HPDE6-E6E7 (cell line): ENCODE results near the gene ELFN2.

Source experiments
- DNase-seq: peaks from one replicate; pipeline ENCODE4 v3.0.0; 2011; ENCODE audit warnings: missing footprints; ENCODE audit errors: extremely low spot score

The ELFN2 gene

DNA sequence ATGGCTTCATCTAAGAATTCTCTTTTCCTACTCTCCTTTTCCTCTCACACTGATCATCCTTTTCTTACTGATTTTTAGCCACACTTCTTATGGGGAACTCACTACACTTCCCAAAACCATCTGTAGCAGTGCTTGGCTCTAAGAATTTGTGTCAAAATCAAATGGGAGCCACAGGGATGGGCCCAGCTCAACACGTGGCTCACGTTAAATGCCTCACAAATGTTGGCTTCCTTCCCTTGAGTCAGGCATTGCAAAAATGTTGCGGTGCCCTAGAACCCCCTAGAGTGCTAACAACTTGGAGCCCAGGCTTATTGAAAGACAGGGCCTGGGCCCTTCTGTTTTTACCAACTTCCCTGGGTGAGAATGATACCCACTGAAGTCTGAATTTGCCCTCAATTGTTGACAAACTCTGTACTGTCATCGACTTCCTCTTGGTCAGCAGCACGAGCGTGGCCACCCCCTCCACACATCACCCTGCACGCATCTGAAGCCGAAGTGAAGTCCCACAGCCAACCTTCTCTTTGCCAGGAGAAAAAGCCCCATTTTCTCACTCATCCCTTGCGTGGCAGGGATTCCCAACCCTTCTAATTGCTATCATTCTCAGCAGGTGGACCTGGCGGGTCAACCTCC is 69.7 kb downstream of the ELFN2 start:
- no peak for DNase-seq

DNA sequence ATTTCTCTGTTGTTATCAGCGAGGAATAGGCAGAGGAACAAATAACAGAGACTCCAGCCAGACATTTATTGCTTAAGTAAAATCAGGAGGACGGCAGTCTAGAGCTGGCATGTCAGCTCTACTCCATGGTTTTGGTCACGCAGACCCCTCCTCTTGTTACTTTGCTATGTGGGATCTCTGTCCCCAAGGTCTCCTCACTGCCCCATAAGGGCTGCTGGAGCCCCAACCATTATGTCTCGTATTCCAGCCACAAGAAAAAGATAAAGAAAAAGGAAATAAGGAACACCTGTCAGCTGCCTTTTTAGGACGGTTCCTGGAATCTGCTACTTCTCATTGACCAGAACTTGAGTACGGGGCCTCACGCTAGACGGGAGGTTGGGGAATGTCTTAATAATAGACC is 70.4 kb downstream of the ELFN2 start:
- DNase-seq: no peak

DNA sequence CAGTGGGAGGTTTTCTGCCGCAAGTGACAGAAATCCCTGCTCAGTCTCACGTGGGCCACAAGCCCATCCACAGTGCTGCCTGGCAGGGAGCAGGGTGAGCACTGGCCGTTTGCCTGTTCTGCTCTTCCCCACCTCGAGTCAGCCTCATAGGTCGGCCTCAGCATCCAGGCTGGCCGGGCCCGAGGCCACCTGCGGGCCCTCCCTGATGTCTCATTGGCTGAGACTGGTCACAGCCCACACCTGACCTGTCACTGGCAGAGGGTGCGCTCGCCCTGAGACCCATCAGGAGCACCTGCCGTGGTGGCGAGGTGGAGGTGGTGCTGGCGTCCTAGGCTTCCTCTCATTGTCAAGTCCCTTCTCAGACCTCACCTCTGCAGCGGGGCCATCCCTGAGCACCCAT is 72.1 kb downstream of the ELFN2 start:
- no peak for DNase-seq

DNA sequence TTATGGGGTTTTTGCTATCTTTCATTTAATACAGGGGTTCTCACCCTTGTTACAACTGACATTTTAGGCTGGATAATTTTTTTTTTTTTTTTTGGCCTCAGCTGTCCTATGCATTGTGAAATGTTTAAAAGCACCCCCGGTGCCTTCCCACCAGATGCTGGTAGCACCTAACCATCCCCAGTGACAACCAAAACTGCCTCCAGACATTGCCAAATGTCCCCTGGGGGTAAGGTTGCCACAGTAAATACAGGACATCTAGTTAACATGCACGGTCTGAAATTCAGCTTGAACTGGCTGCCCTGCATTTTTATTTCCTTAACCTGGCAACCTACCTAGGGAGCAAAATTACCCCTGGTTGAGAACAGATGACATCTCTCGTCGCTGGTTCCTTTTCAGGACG is 72.6 kb downstream of the ELFN2 start:
- no peak for DNase-seq

DNA sequence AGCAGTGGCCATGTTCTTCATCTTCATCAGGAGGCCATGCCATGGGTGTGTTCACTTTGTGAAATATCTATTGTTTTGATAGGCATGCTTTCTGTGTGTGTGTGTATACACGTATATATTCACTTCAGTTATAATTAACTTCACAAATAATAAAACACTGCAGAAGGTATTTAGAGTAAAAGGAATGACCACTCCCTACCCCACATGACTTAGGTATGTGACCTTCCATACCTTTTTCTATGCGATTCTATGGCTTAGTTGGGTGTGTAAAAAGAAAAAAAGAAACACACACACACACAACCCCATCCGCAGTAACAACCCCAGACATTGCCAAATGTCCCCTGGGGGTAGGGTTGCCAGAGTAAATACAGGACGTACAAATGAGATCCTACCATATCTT is 73.0 kb downstream of the ELFN2 start:
- DNase-seq: no peak

DNA sequence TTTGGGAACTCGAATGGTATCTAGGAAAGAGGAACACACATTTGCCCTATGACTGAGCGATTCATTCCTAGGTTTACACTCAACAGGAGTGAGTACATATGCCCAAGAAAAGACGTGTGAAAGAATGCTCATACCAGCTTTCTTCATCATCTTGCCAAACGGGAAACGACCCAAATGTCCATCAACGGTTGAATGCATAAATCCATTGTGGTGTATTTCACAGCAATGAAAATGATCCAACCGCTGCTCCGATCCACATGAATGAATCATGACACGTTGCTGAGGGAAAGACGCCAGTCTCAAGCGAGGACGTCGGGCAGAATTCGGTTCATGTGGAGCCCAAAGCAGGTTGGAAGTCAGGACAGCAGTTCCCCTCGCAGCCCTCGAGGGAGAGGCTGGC is 73.4 kb downstream of the ELFN2 start:
- DNase-seq: peak; percentile 64

DNA sequence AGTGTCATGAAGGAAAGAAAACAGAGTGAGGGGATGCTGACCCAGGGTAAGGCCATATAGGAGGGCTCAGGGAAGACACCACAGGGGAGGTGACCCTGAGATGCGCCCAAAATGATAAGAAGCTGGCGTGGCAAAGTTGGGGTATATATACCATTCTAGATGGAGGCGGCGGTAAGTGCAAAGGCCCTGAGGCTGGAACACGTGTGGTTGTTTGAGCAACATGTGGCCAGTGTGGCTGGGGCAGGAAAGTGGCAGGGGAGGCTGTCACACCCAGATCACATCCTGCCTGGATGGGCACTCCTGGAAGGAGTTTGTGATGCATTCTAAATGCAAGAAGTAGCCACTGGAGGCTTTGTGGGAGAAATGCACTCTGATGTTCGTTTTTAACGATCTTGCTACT is 74.8 kb downstream of the ELFN2 start:
- DNase-seq: no peak

DNA sequence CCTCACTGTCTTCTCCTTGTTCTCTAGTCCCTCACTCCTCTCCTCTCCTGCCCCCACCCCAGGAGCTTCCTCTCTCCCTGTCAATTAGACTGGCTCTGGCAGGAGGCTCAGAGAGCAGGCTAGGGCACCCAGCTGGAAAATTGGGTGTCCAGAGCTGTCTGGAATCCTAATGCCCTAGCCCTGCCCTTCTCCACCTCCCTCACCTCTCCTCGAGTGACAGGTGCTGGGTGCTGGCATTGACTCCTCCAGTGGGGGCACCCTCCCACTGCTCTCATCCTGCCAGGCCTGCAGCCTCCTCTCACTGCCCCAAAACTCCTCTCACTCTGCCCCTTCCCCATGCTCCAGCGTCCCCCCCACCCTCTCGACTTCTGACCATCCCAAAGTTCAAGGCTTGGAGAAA is 76.0 kb downstream of the ELFN2 start:
- DNase-seq: no peak

DNA sequence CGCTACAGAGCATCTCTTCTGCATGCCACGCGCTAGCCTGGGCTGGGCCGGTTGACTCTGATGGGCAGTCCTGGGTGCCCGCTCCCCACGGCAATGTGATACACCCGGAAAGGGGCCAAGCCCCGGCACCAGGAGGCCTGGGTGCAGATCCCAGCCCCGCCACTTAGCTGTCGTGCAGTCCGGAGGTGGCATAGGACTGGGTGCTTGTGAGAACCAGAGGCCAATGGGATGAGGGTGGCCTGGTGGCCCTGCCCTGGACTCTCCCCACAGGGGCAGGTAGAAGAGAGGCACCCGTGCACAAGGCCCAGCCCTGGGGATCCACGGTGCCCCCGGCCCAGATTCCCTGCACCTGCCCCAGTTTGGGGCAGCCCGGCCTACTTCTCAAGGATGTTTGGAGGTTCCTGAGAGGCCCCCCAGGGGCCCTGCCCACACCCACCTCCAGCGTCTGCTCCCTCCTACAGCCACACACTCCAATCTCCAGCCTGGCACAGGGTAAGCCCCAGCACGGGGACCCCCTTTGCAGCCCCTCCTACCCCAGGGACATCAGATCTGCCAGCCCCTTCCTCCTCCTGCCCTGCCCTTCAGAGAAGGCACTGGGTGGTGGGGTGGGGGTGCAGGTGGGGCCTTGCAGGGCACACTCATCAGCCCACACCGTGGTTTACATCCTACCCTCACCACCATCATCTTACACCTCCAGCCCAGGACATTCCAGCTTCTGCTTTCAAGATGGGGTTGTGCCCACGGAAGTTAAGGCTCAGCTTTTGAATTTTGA is 78.0 kb downstream of the ELFN2 start:
- no peak for DNase-seq

DNA sequence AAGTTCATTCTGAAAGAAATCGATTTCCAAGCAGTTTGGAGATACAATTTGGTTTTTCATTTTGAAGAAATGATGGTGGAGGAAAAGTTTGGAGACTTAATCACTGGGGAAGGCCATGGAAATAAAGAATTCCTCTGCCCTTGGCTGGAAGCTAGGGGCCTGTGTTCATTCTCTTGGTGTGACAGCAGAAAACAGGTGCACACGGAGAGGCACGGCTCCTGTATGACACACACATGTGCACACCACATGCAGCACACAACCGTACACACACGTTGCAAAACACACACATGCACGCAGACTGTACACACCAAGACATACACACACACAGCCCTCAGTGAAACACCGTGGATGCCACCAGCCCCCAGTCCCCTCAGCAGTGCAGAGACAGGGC is 80.8 kb downstream of the ELFN2 start:
- DNase-seq: no peak

DNA sequence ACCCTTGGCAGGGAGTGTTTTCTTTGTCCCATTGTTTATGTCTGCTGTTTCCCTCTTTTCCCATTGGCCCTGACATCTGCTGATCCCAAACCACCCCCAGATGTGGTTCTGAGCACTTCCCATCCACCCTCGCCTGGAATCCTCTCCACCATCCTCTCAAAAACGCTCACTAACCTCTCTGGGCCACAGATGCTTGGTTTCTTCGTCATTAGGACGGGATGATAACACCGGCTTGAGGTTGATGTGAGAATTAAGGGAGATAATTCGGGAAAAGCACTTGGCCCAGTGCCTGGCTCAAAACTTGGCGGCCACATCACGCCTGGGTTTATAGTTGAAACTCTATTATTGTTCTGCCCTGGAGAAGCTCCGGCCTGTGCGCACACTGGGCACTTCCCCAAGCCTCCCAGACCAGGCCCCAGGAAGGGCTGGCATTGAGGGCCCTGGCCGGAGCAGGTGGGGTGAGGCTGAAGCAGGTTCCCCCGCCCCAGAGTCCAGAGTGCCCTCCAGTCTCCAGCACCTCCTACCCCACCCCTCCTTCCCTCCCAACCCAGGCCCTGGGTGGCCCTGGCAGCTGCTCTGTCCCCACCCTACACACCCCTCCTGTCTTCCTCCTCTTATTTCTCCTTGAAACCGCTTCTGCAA is 81.3 kb downstream of the ELFN2 start:
- no peak for DNase-seq

DNA sequence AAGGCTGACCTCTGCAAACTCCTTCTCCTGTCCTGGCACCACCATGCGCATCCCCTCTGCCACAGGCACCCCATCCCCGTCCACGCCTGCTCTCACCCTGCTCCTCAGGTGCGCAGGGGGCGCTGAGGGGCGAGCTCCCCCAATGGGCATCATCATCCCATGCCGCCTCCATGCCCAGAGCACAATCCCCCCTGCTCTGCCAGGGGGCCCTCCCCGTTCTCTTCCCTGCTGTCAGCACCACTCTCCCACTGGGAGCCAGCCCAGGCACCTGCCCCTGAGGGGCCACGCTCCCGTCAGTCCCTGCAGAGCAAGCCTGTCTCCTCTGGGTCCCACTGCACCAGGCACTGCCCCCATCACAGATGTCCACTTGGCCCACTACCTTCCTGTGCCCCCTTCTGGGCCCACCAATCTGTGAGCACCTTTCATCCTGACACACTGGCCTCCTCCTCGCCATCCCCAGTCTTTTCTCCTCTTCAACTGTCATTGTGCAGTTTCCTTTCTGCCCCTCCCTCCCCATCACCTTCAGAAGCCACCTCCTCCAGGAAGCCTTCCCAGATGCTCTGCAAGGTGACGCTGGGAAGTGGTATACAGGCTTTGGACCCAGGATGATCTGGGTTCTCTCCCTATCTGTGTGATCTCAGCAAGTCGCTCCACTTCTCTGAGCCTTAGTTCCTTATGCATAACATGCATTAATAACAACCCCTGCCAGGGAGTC is 82.4 kb downstream of the ELFN2 start:
- DNase-seq: no peak

DNA sequence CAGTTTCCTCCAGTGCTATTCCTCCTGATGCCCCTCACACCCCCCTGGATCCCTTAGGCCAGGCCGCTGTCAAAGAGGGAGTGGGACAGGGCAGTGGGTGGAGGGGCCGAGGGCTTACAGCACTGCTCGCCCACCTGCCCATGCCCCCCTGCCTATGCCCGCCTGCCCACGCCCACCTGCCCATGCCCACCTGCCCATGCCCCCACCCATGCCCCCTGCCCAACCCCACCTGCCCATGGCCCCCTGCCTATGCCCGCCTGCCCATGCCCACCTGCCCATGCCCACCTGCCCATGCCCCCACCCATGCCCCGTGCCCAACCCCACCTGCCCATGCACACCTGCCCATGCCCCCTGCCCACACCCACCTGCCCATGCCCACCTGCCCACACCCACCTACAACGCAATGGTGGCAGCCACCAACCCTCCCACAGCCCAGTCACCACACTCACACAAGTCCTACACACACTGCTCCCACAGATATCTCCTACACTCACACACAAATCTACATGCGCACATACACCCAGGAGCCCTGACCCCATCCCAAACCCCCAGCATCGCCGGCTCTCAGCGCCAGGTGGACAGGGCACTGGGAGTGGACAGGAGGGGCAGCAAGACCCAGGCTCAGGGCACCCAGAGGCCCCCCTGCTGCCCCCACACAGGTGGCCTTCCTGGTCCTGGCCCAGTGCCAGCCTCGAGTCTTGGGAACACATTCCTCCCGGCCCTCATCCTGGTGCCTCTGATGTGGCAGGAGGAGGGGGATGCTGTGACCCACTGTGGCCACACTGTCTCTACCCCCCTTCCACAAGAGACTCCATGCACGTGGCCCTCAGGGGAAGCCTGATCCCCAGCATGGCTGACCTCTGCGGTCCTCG is 83.2 kb downstream of the ELFN2 start:
- no peak for DNase-seq

DNA sequence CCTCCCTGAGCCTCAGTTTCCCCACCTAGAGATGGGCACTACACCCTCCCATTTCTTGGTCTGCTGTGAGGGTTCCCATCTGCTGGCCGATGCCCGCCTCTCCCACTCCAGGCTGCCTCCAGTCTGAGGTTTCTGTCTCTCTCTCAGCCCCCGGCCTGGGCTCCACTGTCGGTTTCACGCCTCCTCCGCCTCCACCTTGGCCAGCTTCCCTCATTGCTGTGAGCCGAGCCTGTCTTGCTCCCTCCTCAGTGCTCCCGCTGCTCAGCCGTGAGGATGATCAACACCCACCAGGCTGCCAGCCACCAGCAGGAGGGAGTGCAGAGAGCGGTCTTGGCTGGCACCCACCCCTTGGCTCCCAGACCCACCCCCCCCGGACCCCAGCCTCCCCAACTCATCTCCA is 83.9 kb downstream of the ELFN2 start:
- no peak for DNase-seq

DNA sequence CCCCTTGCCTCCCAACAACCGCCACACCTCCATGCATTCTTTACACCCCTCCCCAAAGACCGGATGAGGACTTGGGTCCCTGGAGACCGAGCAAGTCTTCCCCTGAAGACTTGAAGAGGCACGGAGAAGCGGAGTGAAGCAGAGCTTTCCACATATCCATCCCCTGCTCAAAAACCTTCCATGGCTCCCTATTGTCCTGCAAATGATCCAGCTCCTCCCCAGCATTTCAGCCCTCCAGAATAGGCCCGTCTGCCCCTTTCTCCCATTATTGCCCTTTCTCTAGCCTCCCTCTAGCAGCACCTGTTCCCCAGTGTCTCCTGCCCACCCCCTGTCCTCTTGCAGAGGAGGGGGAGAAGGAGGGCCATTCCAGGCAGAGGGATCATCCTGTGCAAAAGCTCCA is 85.2 kb downstream of the ELFN2 start:
- no peak for DNase-seq

DNA sequence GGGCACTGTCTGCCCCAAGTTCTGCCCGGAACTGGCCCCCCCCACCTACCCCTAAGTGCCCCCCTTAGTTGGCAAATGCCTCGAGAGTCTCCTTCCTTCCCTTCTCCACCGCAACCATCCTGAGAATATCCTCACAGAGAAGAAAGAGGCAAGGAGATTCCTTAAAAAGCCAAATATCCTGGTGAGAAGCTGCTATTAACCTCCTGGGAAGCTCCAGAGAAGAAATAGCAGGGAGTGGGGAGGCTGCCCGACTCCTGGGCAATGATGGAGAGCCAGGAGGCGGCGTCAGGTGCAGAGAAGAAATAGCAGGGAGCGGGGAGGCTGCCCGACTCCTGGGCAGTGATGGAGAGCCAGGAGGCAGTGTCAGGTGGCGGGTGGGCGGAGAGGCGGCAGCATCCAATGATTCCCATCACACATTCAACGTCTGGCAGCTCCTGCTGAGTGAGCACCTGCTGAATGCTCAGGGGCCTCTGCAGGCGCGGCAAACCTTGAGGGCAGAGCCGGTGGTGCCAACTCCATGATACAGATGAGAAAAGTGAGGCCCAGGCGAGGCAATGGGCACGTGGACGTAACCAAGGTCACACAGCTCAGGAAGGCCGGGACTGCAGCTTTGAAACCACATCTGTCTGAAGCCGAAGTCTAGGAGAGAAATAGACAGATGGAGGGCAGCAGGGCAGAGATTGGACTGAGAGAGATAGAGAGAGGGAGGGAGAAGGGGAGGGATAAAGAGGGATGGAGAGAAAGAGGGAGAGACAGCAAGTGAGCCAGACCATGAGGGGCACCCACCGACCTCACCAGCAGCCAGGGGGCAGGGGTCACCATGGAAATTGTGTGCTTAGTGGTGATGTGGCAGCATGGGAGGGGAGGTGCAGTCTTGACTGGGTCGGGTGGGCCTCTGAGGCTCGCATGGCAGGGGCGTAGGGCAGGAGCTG is 86.7 kb downstream of the ELFN2 start:
- DNase-seq: no peak

DNA sequence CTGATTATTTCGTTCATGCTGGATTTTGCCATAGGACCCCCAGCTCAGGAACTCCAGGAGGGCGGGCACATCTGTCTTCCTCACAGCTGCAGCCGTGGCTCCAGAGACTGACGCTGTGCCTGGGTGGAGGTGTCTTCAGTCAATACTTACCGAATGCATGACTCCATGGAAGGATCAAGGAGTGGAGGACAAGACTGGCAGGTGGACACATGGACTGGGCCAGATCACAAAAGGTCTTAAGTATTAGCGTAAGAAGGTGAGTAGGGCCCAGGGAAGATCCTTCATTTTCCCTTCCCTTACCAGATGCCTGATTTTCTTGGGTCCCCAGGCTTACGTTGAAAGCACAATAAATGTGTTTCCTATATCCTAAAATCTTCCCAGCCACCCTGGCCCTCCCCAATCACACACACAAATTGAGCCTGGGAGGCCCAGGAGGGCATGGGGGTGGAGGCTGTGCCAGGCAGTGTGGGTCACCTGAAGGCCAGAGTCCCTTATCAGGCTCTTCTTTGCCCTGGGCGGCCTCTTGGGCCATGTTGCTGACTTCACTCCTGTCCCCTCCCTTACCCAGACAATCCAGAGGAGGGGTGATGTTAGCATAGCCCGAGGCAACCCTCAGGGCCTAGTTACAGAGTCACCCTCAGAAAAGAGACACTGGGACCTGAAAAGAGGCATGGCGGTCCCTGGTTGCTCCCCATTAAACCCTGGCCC is 88.6 kb downstream of the ELFN2 start:
- DNase-seq: no peak

DNA sequence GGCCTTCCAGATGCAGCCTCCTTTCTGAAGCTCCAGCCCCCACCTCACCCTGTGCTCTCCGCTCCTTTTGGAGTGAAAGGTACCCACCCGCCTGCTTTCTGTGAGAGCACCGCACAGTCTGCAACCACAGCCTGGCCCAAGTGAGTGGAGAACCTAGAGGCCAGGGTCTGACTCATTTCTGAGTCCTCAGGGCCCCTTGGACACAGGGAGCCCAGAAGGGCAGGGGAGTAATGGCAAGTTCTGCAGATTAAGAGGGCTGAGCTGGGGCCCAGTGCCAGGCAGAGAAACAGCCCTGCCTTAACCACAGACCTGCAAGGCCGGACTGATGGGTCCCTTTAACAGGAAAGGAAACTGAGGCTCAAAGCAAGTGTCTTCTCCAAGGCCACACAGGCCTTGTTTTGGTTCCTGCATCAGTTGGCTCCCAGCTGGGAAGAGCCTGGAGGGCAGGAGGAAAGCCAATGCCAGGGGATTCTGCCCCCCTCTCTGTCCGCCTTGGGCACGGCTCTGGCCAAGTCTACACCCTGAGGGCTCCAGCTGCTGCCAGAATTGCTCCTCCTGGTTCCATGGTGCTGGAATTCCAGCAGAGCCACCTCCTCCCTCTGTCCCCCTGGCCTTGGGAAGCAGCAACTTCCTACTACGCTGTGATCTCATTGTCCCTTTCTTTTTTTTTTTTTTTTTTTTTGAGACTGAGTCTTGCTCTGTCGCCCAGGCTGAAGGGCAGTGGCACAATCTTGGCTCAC is 89.9 kb downstream of the ELFN2 start:
- DNase-seq: peak; percentile 33

DNA sequence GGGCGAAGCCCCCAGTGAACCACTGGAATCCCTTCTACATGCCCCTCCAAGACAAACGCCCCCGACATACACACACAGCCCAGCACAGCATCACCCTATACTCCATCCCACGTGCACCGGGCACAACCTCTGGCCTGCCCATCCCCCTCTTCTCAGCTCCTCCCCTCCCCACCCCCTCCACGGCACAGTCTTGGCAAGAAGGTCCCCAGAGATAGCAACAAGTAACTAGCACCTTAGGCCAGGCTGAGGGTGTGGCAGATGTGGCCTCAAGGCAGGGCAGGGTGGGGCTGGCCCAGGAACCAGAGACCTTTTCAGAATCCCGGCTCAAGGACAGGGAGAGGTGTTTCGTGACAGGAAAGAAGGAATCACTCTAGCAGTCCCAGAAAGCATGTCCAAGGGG is 90.7 kb downstream of the ELFN2 start:
- no peak for DNase-seq
